ENCODE measurements around the gene SLC16A3. TPM values are rescaled to one million over a fixed set of nuclear protein-coding genes. Genes with fewer than 3 reads are reported as not detected.

SLC16A3 gene
- polyA plus RNA-seq, 1 donor (not counting 4 experiments of a cell fraction or from before 2014, with no cell fraction given): 35.7 TPM

DNA sequence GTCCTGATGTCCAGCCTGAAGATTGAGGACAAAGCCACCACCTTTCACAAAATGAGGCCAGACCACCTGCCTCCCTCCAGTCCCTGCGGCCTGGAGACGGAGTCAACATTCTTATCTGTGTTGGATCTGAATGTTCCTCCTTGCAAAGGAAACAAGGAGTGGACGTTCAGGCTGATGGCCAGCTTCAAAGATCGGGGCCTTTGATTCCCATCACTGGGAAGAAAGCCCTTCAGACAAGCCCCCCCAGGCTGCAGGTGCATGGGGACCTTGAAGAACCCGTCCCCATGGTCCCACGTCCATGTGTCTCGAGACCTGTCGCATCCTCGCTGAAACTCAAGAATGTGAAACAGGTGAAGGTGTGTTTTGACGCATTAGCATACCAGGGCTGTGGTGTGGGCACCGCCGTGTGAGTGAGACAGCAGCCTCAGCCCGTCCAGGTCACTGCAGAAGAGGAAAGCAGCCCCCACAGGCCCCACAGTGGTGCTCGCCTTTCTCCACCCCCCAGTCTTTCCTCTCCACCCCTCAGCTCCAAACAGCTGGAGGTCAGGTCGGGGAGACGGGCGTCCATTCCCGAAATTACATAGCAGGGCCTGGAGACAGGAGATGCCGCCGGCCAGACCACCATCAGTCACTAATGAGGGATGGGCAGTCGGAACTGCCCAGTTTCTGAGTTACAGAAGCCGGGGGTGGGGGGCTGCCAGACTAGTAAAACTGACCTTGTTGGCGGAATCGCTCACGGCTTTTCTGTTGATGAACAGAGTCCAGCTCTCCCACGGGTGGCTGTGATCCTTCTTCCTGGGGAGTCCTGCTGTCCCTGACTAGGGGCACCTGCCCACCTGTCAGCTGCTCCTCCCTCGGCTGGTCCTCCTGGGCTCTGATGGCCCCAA, 45.5 kb downstream of the SLC16A3 start:
- H3K79me2 ChIP-seq (ENCODE audit: control insufficient read depth, insufficient read depth, low read length): peaks cover 38% of the 10 kb centered on the region
- H3K27me3 ChIP-seq (ENCODE audit: control insufficient read depth, extremely low read depth, insufficient read depth, low read length): no peaks in the 10 kb centered on the region
- no peaks in the 10 kb centered on the region for H3K9me3 ChIP-seq (ENCODE audit: control insufficient read depth, low read depth, low read length)
- no peak for DNase-seq (ENCODE audit: low read depth, low spot score)
- TF ChIP-seq, protein P1, sequence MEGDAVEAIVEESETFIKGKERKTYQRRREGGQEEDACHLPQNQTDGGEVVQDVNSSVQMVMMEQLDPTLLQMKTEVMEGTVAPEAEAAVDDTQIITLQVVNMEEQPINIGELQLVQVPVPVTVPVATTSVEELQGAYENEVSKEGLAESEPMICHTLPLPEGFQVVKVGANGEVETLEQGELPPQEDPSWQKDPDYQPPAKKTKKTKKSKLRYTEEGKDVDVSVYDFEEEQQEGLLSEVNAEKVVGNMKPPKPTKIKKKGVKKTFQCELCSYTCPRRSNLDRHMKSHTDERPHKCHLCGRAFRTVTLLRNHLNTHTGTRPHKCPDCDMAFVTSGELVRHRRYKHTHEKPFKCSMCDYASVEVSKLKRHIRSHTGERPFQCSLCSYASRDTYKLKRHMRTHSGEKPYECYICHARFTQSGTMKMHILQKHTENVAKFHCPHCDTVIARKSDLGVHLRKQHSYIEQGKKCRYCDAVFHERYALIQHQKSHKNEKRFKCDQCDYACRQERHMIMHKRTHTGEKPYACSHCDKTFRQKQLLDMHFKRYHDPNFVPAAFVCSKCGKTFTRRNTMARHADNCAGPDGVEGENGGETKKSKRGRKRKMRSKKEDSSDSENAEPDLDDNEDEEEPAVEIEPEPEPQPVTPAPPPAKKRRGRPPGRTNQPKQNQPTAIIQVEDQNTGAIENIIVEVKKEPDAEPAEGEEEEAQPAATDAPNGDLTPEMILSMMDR (optimal IDR thresholded peaks at IDR 0.05 in 1 of 3, IDR thresholded peaks at IDR 0.05 in 1 of 3, conservative IDR thresholded peaks at IDR 0.05 in 1 of 3; ENCODE audit: extremely low read depth in 1 of 3, insufficient read depth in 2 of 3, low read length in 3 of 3): no peak
- TF ChIP-seq EZH2 (IDR thresholded peaks at IDR 0.05; ENCODE audit: low read length): no peak
- peaks cover 19% of the 10 kb centered on the region for H3K4me1 ChIP-seq (ENCODE audit: control insufficient read depth, extremely low read depth, insufficient read depth, low read length)
- no peak overlapping the region for H3K27ac ChIP-seq (ENCODE audit: control insufficient read depth, insufficient read depth, low read length)
- H4K20me1 ChIP-seq (ENCODE audit: control insufficient read depth, extremely low read depth, insufficient read depth, low read length): peaks cover 26% of the 10 kb centered on the region
- H3K4me3 ChIP-seq (ENCODE audit: control insufficient read depth in 2 of 3, extremely low read depth in 1 of 3, insufficient read depth in 2 of 3, low read depth in 1 of 3, low read length in 3 of 3): peak overlapping the region; percentile 41 to 89 (median 80)
- peaks cover 6 to 25% of the 10 kb centered on the region in 2 experiments for H3K36me3 ChIP-seq (ENCODE audit: control insufficient read depth in 2 of 2, extremely low read depth in 1 of 2, insufficient read depth in 2 of 2, low read length in 2 of 2)
- peaks cover 7% of the 10 kb centered on the region for H3K9me1 ChIP-seq (ENCODE audit: control insufficient read depth, extremely low read depth, insufficient read depth, low read length)
- FAIRE-seq: no peak
- dilution Hi-C loops (cut with MboI; ENCODE audit: extremely low pct_ligation_motif_present, low sequenced_read_pairs): no loop called here
- H2AFZ ChIP-seq (ENCODE audit: control insufficient read depth, low read length): peak overlapping the region; percentile 79
- H3K4me2 ChIP-seq (ENCODE audit: control insufficient read depth, extremely low read depth, insufficient read depth, low read depth, low read length): peak overlapping the region; percentile 76
- H3K9ac ChIP-seq (ENCODE audit: control insufficient read depth, extremely low read depth, insufficient read depth, low read length): peak overlapping the region; percentile 45

GRCh38 chr17:82275326-82275725, 46.5 kb downstream of the SLC16A3 start:
- dilution Hi-C loops (cut with MboI; ENCODE audit: extremely low pct_ligation_motif_present, low sequenced_read_pairs): no loop called here

More at GRCh38 chr17:82275326-82275725, 46.5 kb downstream of the SLC16A3 start:
- Histone ChIP-seq H3K9me1 (ENCODE audit: control insufficient read depth, extremely low read depth, insufficient read depth, low read length) (peaks cover 5% of the 10 kb centered on the region), H3K27ac (ENCODE audit: control insufficient read depth, insufficient read depth, low read length) (no peak overlapping the region), H3K4me1 (ENCODE audit: control insufficient read depth, extremely low read depth, insufficient read depth, low read length) (peaks cover 15% of the 10 kb centered on the region), H2AFZ (ENCODE audit: control insufficient read depth, low read length) (no peak overlapping the region), H4K20me1 (ENCODE audit: control insufficient read depth, extremely low read depth, insufficient read depth, low read length) (peaks cover 16% of the 10 kb centered on the region), H3K36me3 (ENCODE audit: control insufficient read depth in 2 of 2, extremely low read depth in 1 of 2, insufficient read depth in 2 of 2, low read length in 2 of 2) (peaks cover 2 to 16% of the 10 kb centered on the region in 2 experiments), H3K4me2 (ENCODE audit: control insufficient read depth, extremely low read depth, insufficient read depth, low read depth, low read length) (no peak overlapping the region), H3K9ac (ENCODE audit: control insufficient read depth, extremely low read depth, insufficient read depth, low read length) (no peak overlapping the region), H3K79me2 (ENCODE audit: control insufficient read depth, insufficient read depth, low read length) (peaks cover 28% of the 10 kb centered on the region), H3K27me3 (ENCODE audit: control insufficient read depth, extremely low read depth, insufficient read depth, low read length) (no peaks in the 10 kb centered on the region), H3K4me3 (ENCODE audit: control insufficient read depth in 2 of 3, extremely low read depth in 1 of 3, insufficient read depth in 2 of 3, low read depth in 1 of 3, low read length in 3 of 3) (no peak overlapping the region), H3K9me3 (ENCODE audit: control insufficient read depth, low read depth, low read length) (no peaks in the 10 kb centered on the region)
- no peak for DNase-seq (ENCODE audit: low read depth, low spot score)
- no peak for FAIRE-seq
- TF ChIP-seq, protein P1 (optimal IDR thresholded peaks at IDR 0.05 in 1 of 3, IDR thresholded peaks at IDR 0.05 in 1 of 3, conservative IDR thresholded peaks at IDR 0.05 in 1 of 3; ENCODE audit: extremely low read depth in 1 of 3, insufficient read depth in 2 of 3, low read length in 3 of 3): no peak
- no peak for TF ChIP-seq EZH2 (IDR thresholded peaks at IDR 0.05; ENCODE audit: low read length)

Measured in keratinocyte (primary cell).